HTERT RPE-1 (cell line): ENCODE measurements around the gene PPP4C.
"Not testable (repeated sequence)": the region's sequence is repeated elsewhere in the genome, so short reads cannot be mapped to it uniquely, and the experiment has no call there.

Experiments
- in situ Hi-C: fragments of 300-500 bp; cut with MboI; formaldehyde crosslinking; loops from 4 replicates; pipeline ENCODE4 v1.14.3; 2020; ENCODE audit warnings: low sequenced_read_pairs

The PPP4C gene

DNA sequence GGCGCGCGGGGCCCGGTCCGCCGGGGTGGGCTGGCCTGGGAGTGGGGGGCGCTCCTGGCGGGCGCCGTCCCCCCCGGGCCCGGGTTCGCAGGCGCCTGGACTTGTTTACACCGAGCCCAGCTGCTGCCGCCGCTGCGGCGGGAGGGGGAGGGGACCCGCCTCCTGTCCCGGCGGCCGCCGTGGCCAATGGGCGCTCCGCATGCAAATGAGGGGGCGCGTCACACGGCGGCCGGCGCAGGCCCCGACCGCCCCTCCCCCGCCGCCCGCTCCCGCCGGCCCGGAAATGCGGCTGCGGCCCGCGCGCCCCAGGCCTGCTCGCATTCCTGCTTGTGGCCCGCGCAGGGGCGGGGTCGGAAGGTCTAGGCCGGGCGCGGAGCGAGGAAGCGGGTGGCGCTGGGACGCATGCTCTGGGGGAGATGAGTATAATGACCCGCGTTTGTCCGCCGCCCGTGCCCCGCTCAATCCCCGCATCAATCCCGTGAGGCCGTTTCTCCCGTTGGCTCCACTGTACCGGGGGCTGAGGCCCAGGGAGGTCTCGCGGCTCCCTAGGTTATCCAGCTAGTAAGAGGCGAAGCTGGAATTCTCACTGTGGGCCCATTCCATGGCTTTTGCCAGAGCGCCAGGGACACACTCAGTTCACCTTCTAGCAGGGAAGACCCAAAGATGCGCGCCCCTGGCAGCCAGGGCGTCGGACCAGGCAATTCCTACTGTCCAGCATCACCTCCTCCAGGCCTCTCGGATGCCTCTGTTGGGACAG is 20.5 kb downstream of the PPP4C start, which contains the start of gene YPEL3:
Gene YPEL3, minus strand, starts transcription at position 109 of the 757 bp plus-strand sequence. CDS start 731 bp downstream, outside the sequence.
- in situ Hi-C loops = no loop called here

DNA sequence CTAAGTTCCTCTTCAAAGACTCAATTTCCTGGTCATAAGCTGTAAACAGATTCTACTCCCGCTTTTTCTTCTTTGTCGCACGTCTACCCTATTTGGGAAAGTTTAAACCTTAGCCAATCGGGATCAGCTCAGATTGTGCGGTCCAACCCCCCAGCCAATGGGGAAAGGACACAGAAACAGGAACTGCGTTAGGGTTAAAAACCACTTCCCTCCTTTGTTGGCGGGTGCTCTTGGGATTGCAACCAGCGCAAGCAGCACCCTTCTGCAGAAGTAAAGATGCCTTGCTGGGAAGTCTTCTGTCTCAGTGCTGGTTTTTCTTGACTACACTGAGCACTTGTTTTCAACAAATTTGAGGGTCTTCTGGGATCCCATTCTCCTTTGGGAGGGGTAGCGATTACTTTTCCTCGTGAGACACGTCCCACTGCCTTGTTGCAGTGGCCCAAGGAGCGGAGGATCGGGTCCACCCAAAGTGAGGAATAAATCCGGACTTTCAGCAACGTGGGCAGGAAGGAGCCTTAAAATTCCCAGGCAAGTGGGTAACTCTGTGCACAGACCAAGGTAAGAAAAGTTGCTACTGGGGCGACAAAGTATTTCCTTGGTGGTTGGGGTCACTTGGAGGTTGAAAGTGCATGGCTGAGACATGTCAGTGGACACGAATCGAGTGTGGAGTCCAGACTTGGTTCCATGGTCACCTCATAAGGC is 21.2 kb downstream of the PPP4C start:
- in situ Hi-C loops = no loop called here

DNA sequence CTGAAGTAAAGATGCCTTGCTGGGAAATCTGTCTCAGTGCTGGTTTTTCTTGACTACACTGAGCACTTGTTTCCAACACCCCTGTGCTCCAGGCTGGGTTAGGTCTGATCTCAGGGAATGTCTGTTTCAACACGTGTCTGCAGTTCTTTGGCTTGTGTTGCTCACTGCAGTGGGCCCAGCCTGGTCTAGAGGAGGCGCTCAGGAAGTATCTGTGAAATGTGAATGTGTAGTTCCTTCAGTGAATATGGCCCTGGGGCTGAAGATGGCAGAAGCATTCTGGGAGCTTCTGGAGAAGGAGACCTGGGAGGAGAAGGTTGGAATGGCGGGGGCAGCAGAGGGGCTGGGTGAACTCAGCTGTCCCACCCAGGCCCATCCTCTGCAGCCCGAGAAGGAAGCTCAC is 28.3 kb downstream of the PPP4C start:
- in situ Hi-C loops = no loop called here

DNA sequence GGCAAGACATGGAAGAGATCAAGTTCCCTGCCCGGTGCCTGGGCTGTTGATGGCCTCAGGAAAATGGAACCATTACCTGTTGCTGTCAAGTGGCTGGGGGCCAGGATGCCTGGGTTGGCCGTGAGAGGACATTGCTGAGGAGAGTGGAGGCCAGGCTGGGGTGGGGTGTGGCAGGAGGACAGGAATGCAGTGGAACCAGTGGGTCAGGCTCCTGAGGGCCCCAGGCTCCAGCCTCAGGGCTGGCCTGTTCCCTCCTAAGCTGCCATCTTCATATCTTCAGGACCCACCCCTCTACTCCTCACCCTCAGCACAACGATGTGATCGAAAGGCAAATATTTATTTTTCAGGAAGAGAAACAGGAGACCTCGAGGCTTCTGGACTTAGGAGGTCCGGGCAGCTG is 28.7 kb downstream of the PPP4C start:
- in situ Hi-C loops = no loop called here

DNA sequence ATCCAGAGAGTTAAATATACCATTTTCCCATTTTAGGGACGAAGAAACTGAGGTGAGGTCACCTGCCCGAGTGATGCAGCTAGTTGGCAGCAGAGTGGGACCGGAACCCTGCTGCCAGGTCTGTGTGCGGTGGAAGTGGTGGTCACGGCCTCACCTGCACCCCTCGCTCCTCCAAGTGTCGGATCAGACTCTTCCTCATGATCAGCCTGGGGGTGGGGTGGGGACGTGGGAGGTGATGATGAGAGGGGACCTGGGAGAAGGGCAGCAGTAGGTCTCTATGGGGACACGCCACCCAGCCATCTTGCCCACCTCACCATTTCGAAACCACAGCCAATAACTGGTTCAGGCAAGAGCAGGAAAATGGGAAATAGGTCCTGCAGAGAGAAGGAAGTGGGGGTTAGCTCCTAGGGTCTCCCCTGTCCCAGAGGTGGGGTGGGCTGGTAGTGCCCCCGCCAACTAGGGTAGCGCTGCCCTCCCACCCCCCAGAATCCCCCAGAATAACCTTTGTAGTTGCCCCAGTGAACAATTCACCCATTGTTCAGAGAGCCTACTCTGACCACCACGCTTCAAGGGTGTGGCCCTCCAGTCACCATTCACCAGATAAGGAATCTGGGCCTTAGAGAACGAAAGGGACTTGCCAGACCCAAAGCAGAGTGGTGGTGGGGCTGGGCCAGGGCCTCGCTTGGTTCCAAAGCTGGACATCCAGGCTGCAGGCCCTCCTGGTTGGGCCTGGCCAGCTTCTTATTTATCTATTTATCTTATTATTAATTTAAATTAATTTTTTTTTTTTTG is 32.5 kb downstream of the PPP4C start:
- in situ Hi-C loops = no loop called here

DNA sequence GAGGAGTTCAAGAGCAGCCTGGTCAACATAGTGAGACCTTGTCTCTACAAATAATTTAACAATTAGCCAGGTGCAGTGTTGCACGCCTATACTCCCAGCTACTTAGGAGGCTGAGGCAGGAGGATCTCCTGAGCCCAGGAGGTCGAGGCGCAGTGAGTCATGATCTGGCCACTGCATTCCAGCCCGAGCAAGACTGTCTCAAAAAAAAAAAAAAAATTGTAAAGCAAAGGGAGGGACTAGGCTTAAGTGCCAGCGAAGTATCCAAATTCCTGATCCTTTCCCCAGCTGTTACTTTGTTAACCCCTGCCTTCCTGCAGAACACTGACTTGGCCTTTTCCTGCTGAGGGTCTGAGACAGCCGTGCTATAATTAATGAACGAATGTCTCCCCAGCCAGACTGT is 34.9 kb downstream of the PPP4C start:
- in situ Hi-C loops = no loop called here

DNA sequence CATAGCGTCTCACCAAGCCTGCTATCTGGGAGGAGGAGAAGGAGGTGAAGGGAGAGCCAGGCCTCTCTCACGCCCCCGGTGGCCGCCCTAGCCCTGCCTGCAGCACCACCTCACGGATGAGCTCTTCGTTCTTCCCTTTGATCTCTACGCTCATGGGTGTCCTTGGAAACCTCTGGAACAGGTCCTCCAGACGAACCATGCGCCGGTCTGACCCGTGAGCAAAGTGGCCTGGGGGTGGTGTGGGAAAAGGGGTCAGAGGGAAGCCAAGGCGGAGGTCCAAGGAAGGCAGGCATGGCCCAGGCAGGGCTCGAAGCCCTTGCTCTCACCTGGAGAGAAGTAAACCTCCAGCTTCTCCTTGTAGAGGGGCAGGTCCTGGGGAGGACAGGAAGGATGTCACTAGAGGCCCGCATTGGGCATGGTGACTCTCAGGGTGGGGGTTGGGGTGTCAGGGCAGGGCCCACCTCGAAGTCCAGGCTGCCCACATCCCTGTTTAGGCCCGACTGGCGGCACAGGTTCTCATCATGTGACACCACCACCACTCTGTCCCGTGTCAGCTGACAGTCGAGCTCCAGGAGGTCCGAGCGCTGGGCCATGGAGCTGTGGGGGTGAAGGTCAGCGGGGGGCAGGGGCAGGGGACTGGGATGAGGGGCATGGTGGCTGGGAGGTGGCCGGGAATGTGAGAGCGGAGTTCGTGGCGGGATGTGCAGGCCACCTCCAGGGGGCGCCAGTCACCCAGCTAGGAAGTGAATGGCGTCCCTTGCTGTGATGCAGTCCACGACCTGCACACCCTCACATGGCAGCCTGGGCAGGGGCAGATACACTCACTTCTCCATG is 36.6 kb downstream of the PPP4C start:
- in situ Hi-C loops = no loop called here

DNA sequence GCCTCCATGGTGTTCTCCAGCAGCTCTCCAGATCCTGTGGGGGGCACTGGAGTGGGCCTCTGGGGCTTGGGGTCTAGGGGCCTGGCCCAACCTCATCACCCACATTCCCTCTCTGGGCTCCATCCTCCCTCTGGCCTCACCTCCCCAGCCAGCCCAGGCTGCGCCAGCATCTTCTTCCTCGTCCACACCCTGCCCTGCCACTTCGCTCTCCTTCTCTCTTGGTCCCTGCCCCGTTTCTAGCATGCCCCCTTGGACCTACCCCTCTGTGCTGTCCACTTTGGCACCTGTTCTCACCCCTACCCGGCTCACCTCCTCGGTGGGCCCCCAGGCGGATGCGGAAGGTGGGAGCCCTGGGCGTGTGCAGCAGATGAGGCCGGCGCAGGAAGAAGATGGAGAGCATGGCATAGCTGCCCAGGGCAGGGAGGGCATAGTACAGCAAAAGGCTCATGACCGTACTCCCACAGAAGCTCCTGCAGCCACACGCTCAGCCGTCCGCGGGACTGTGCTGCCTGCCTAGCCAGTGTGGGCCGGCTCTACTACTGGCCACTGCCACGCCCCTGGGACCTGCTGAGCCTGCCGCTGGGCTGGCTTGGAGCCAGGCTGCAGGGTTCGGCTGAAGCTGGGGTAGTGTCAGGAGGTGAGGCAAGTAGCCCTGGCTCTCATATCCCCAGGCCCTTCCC is 37.4 kb downstream of the PPP4C start, which contains the start of gene GDPD3:
Gene GDPD3, minus strand, starts transcription at position 507 of the 680 bp plus-strand sequence. Its CDS starts 59 bp downstream, at position 448.
- in situ Hi-C loops = no loop called here

DNA sequence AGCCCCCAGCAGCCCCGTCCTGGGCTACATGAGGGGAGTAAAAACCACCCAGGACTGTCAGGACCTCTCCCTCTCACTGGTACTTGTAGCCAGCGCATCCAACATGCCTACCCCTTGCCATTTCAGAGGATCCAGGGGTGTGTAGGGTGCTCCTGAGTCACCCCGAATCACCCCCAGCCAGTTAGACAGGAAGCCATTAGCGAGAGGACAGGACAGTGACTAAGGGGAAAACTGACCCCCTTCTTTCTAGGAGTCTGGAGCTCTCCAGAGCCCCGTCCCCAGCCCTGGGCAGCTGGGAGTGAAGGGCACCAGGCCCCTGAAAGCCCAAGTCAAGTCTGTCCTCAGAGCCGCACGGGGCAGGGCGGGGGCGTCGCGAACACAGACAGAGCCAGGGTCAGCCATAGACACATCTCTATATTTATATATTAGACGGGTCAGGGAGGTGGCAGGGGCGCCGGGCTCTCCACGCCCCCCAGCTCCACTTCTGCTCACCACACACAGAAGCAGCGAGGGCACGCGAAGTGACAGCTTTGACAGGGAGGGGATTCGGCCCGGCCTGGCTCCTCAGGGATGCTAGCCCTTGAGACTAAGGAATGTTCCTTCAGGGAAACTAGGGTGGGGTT is 38.0 kb downstream of the PPP4C start:
- in situ Hi-C loops = no loop called here

DNA sequence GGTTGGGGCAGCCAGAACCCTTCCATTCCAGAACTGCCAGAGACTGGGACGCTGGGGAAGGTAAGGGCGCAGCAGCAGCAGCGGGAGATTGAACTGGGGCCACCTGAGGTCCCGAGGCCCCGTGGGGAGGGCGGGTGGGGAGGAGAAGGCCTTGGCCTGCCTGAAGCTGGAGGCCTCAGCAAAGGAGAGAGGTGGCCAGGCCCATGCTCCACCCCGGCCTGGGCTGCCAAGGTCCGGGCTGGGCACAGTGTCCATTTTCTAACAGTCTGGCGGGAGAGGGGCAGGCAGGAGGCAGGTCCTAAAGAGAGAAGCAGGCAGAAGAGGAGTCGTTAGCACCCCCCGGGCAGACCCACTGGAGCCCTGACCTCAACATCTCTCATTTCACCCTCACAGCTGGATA is 38.6 kb downstream of the PPP4C start:
- in situ Hi-C loops = no loop called here

DNA sequence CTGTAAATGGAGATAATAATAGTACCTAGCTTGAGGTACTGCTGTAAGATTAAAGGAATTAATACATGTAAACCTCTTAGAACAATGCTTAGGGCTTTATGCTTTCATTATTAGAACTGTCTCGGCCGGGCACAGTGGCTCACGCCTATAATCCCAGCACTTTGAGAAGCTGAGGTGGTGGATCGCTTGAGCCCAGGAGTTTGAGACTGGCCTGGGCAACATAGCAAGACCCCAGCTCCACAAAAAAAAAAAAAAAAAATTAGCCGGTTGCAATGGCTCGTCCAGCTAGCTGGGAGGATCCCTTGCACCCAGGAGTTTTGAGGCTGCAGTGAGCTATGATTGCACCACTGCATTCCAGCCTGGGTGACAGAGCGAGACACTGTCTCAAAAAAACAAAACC is 39.0 kb downstream of the PPP4C start:
- in situ Hi-C loops = not testable (repeated sequence)

DNA sequence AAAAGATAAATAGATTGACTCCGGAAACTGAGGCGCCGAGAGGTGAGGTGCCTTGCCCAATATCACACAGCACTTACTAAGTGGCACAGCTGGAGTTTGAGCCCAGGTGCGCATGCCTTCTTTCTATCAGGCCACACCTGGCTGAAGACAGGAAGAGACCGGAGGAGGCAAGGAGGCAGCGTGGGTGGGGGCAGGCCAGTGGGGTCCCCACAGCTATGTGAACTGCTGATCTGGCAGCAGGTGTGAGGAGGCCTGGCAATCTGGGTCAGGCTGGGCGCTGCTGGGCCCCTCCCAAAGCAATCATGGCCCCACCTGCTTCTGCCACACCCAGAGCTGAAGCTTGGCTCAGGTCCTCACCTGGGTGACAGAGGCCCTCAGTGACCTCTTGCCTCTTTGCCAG is 39.4 kb downstream of the PPP4C start:
- in situ Hi-C loops = no loop called here

DNA sequence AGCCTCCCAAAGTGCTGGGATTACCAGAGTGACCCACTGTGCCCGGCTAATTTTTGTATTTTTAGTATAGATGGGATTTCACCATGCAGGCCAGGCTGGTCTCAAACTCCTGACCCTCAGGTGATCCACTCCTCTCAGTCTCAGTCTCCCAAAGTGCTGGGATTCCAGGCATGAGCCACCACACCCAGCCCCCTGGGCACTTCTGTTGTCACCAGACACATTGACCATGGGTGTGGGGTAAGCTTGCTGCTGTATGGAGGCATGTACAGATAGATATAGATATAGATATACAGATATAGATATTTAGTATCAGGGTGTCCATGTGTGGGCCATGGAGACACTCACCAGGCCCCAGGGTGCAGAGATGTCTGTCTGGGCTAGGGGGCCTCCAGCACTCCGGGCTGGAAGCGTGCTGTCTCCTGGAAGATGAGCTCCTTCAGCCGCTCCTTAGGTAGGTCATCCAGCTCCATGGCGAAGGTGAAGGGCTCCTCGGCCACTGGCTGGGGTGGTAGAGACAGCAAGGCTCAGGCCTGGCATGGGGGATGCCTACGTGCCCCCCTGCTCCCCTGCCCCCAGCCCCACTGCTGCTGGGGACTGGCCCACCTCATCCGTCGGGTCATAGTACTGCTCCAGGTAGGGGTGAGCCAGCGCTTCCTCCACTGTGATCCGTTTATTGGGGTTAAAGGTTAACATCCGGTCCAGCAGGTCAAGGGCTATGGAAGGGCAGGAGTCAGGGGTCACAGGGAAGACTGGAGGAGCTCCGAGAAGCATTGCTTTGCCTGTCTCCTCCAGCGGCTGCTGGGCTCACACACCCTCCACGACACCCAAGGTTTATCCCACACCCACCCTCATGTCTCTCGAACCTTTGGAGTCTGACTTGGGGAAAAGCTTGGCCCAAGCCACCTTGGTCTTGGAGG is 40.8 kb downstream of the PPP4C start:
- in situ Hi-C loops = no loop called here

DNA sequence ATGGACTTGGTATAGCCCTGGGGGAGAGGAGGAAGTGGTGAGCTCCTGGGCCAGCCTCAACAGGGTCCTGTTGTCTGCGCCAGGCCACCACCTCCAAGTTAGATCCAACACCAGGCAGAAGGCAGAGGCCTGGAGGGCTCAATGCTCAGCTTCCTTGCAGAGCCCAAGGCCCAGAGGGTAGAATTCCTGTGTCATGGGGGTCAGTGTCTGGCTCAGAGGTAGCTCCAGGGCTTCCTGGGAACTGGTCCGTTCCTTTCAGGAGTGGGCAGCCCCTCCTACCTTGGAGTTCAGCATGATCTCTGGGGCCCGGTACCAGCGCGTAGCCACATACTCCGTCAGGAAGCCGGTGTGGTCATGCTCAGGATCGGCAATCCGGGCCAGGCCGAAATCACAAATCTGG is 42.0 kb downstream of the PPP4C start:
- in situ Hi-C loops = no loop called here

DNA sequence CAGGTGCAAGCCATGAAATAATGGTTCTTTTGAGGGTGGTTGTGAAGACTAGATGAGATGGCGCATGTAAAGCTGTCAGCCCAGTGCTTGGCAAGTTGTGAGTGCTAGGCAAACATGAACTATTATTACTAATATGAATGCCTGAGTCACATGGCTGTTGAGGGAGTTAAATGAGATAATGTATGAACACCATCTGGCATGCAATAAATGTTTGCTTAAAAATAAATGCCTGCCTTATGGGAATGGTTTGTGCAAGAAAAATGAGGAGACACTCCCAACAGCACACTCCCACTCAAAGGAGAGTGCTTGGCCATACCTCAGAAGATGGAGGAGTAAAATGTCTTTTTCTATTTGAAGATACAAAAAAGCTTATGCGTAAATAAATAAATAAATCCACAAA is 43.6 kb downstream of the PPP4C start:
- in situ Hi-C loops = no loop called here

DNA sequence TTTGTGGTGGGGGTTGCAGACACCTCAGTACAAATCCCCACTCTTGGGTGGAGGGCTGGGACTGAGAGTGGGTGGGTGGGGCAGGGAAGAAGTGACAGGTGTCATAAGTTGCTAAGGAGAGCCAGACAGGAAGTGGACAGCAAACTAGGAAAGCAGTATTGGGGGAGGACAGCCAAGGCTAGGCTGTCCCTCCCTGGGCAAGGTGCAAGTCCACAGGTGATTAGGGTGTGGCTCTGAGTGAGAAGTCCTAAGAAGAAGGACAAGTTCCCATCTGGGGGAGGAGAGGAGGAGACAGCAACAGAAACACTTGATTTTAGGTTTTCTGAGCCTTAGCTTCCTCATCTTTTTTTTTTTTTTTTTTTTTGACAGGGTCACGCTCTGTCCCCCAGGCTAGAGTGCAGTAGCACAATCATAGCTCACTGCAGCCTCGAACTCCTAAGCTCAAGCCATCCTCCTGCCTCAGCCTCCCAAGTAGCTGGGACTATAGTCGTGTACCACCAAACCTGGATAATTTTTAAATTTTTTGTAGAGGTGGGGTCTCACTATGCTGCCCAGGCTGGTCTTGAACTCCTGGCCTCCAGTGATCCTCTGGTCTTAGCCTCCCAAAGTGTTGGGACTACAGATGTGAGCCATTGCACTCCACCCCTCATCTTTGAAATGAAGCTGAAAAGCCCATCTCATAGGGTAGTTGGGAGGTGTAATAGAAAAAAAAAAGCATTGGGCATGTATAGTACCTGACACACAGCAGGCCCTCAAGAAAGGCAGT is 44.7 kb downstream of the PPP4C start:
- in situ Hi-C loops = no loop called here

DNA sequence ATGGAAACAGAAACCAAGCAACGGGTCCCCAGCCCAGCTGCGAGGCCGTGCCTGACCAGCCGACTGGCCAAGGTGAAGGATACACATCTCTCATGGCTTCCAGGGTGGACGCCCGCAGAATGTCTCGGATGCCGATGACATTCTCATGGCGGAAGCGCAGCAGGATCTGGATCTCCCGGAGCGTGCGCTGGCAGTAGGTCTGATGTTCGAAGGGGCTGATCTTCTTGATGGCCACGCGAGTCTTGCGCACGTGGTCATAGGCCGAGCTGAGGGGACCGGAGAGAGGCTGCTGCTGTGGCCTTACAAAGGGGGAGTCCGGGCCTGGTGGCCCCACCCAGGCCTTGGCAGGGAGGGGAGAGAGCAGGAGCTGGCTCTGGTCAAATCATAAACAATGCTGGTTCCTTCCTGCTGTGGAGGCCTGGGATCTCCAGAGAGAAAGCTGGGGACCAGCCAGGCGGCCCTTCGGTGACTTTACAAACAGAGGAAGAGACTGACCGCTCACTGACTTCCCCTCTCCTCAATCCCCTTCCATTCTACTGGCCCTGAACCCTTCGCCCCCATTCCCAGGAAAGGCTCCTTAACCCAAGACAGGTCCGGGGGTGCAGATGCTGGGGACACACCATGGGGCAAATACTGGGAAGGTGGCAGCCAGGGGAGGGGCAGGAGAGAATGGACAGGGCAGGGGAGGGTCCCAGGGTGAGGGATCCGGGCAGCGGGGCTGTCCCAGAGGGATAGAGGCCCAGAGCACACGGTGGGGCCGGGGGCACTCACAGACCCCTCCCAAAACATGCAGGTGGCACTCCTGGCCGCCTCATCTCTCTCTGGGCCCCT is 46.2 kb downstream of the PPP4C start:
- in situ Hi-C loops = no loop called here
